H9 (cell line): ENCODE results near the gene IPO9. TPM values are rescaled to one million over a fixed set of nuclear protein-coding genes. Genes with fewer than 3 reads are reported as not detected.

ENCODE experiments used
- DNase-seq: peaks from one replicate; pipeline ENCODE4 v3.0.0-alpha.2; 2017
- H2AFZ ChIP-seq: one replicate; pipeline ENCODE4 v1.6.1; 2013; ENCODE audit warnings: mild to moderate bottlenecking, low read length, control low read depth, moderate library complexity
- H2AK5ac ChIP-seq: 2 replicates; pipeline ENCODE4 v1.6.1; 2013; ENCODE audit warnings: low read length, control low read depth, mixed read lengths; ENCODE audit not compliant: insufficient read length
- H2BK120ac ChIP-seq: one replicate; pipeline ENCODE4 v1.6.1; 2013; ENCODE audit warnings: low read depth, mild to moderate bottlenecking, low read length, control low read depth, inconsistent platforms; ENCODE audit not compliant: poor library complexity, severe bottlenecking
- H2BK12ac ChIP-seq: 2 replicates; pipeline ENCODE4 v1.6.1; 2013; ENCODE audit warnings: low read length, control low read depth, mixed read lengths, low read depth; ENCODE audit not compliant: insufficient read length
- H2BK15ac ChIP-seq: 2 replicates; pipeline ENCODE4 v1.6.1; 2013; ENCODE audit warnings: low read depth, low read length, control low read depth
- H2BK20ac ChIP-seq: one replicate; pipeline ENCODE4 v1.6.1; 2013; ENCODE audit warnings: low read depth, mild to moderate bottlenecking, low read length, control low read depth, inconsistent platforms; ENCODE audit not compliant: poor library complexity, severe bottlenecking
- H2BK5ac ChIP-seq: 2 replicates; pipeline ENCODE4 v1.6.1; 2013; ENCODE audit warnings: low read length, control low read depth, mixed read lengths; ENCODE audit not compliant: insufficient read length
- H3K14ac ChIP-seq: 2 replicates; pipeline ENCODE4 v1.6.1; 2013; ENCODE audit warnings: low read length, control low read depth; ENCODE audit not compliant: insufficient read depth
- H3K18ac ChIP-seq: 2 replicates; pipeline ENCODE4 v1.6.1; 2013; ENCODE audit warnings: low read depth, mild to moderate bottlenecking, mixed read lengths, low read length, control low read depth; ENCODE audit not compliant: insufficient read length
- H3K23ac ChIP-seq: 2 replicates; pipeline ENCODE4 v1.6.1; 2013; ENCODE audit warnings: low read length, control low read depth, mixed read lengths, low read depth; ENCODE audit not compliant: insufficient read length
- H3K23me2 ChIP-seq: 2 replicates; pipeline ENCODE4 v1.6.1; 2013; ENCODE audit warnings: low read depth, mild to moderate bottlenecking, mixed read lengths, low read length, control low read depth; ENCODE audit not compliant: insufficient read length, poor library complexity, severe bottlenecking
- H3K27ac ChIP-seq: 2 replicates; pipeline ENCODE4 v1.5.1; 2013; ENCODE audit warnings: low read length, control low read depth, mixed read lengths, low read depth; ENCODE audit not compliant: insufficient read length
- H3K27me3 ChIP-seq: 2 replicates; pipeline ENCODE4 v1.6.1; 2013; ENCODE audit warnings: low read length, control low read depth, inconsistent platforms; ENCODE audit not compliant: insufficient read depth
- H3K4ac ChIP-seq: 2 replicates; pipeline ENCODE4 v1.6.1; 2013; ENCODE audit warnings: low read depth, mild to moderate bottlenecking, control low read depth, inconsistent platforms, low read length, moderate library complexity
- H3K4me1 ChIP-seq: 2 replicates; pipeline ENCODE4 v1.6.1; 2013; ENCODE audit warnings: low read length, control low read depth, inconsistent platforms; ENCODE audit not compliant: insufficient read depth
- H3K4me2 ChIP-seq: 2 replicates; pipeline ENCODE4 v1.6.1; 2013; ENCODE audit warnings: low read length, control low read depth, mixed read lengths; ENCODE audit not compliant: insufficient read length, insufficient read depth
- H3K56ac ChIP-seq: 2 replicates; pipeline ENCODE4 v1.6.1; 2013; ENCODE audit warnings: low read depth, mild to moderate bottlenecking, mixed read lengths, low read length, control low read depth; ENCODE audit not compliant: insufficient read length
- H3K79me1 ChIP-seq: 2 replicates; pipeline ENCODE4 v1.6.1; 2013; ENCODE audit warnings: low read depth, mild to moderate bottlenecking, moderate library complexity, low read length, control low read depth, inconsistent platforms; ENCODE audit not compliant: insufficient read depth, poor library complexity, severe bottlenecking
- H3K79me2 ChIP-seq: 2 replicates; pipeline ENCODE4 v1.6.1; 2013; ENCODE audit warnings: low read length, control low read depth, inconsistent platforms; ENCODE audit not compliant: insufficient read depth
- H3K9ac ChIP-seq: 2 replicates; pipeline ENCODE4 v1.6.1; 2013; ENCODE audit warnings: low read length, control low read depth, mixed read lengths; ENCODE audit not compliant: insufficient read length; ENCODE audit errors: extremely low read depth
- H3K9me3 ChIP-seq: one replicate; pipeline ENCODE4 v1.6.1; 2013; ENCODE audit warnings: low read depth, low read length, inconsistent platforms; ENCODE audit not compliant: control insufficient read depth
- H3T11ph ChIP-seq: one replicate; pipeline ENCODE4 v1.6.1; 2013; ENCODE audit warnings: mild to moderate bottlenecking, low read length, control low read depth, inconsistent platforms
- H4K20me1 ChIP-seq: one replicate; pipeline ENCODE4 v1.6.1; 2013; ENCODE audit not compliant: control insufficient read depth, insufficient read length, insufficient read depth
- H4K5ac ChIP-seq: 2 replicates; pipeline ENCODE4 v1.6.1; 2013; ENCODE audit warnings: low read depth, mild to moderate bottlenecking, mixed read lengths, low read length, control low read depth; ENCODE audit not compliant: insufficient read length
- H4K8ac ChIP-seq: replicated peaks from 2 replicates; pipeline ENCODE4 v1.6.1; 2013; ENCODE audit warnings: low read length, control low read depth, mixed read lengths, low read depth; ENCODE audit not compliant: insufficient read length
- H4K91ac ChIP-seq: 2 replicates; pipeline ENCODE4 v1.6.1; 2013; ENCODE audit warnings: low read depth, mild to moderate bottlenecking, moderate library complexity, mixed read lengths, low read length, control low read depth; ENCODE audit not compliant: insufficient read length
- H3K27ac Mint-ChIP-seq, 3 experiments: 2 replicates in 2 of 3; 3 replicates in 1 of 3; pipeline ENCODE4 v1.8.0; 2020 to 2021; ENCODE audit warnings: mixed read lengths in 3 of 3, mild to moderate bottlenecking in 1 of 3, moderate library complexity in 1 of 3
- H3K27me3 Mint-ChIP-seq: 2 replicates; pipeline ENCODE4 v1.8.0; 2021; ENCODE audit warnings: low read depth, mild to moderate bottlenecking, moderate library complexity, mixed read lengths
- H3K36me3 Mint-ChIP-seq, 3 experiments: 2 replicates in 2 of 3; 3 replicates in 1 of 3; pipeline ENCODE4 v1.8.0; 2020 to 2021; ENCODE audit warnings: low read depth in 3 of 3, mixed read lengths in 3 of 3; ENCODE audit not compliant: insufficient read depth in 1 of 3
- H3K4me1 Mint-ChIP-seq, 2 experiments: 2 replicates each; pipeline ENCODE4 v1.8.0; 2020; ENCODE audit warnings: mixed read lengths in 2 of 2
- H3K4me3 Mint-ChIP-seq, 2 experiments: 2 replicates in 1 of 2; 3 replicates in 1 of 2; pipeline ENCODE4 v1.8.0; 2020 to 2021; ENCODE audit warnings: mild to moderate bottlenecking in 2 of 2, mixed read lengths in 2 of 2, moderate library complexity in 1 of 2
- H3K9me3 Mint-ChIP-seq, 2 experiments: 2 replicates in 1 of 2; 3 replicates in 1 of 2; pipeline ENCODE4 v1.8.0; 2020; ENCODE audit warnings: mild to moderate bottlenecking in 2 of 2, mixed read lengths in 2 of 2, moderate library complexity in 1 of 2
- whole genome bisulfite sequencing: extraction: QIAGEN DNeasy Blood & Tissue Kit; methylation state at CpG from one replicate; pipeline ENCODE4 v1.1.7; 2013; ENCODE audit warnings: missing lambda C conversion rate, low lambda C conversion rate, mixed read lengths; ENCODE audit not compliant: insufficient read length; ENCODE audit errors: extremely low coverage; 5-methylcytosine and 5-hydroxymethylcytosine counted together
- total RNA-seq: library from RNA; stranded (reverse); gene quantifications from 2 replicates; pipeline ENCODE4 v1.2.1, GENCODE V29; 2021
- TF ChIP-seq, protein P1 (sequence below): fragments of 200-600 bp; sonication (generic); conservative IDR thresholded peaks from 3 replicates; pipeline ENCODE4 v1.8.0; 2021; ENCODE audit warnings: antibody characterized with exemption, mild to moderate bottlenecking

IPO9 gene
- total RNA-seq, 1 experiment from 2014 or later: 104 TPM

DNA sequence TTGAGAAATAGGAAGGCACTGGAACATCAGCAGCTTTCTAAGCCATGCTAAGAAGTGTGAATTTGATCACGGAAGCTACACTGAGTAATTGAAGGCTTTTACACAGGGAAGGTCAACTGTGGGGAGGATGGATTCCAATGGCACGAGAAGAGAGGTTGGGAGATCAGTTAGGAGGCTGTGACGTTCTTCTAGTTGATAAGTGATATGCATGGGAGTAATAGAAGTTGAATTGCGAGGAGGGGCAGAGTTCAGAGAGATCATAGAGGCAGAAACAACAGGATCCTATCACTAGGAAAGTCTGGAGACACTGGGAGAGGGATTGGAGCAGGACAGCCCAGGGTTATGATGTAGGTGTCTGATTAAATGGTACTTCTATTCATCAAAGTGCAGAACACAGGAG, 101.2 kb downstream of the IPO9 start:
- no CpG with 5 or more reads among the region's 4 CpGs for WGBS
- no peak overlapping the region for H2BK20ac ChIP-seq
- no peaks in the 10 kb centered on the region for H3K79me2 ChIP-seq

More for the DNA sequence above, 101.2 kb downstream of the IPO9 start:
- Histone ChIP-seq H3K79me1 (no peaks in the 10 kb centered on the region), H3T11ph (no peak overlapping the region), H4K91ac (no peak overlapping the region), H2BK5ac (no peak overlapping the region), H3K14ac (no peak overlapping the region), H3K27me3 (no peaks in the 10 kb centered on the region), H3K23me2 (no peaks in the 10 kb centered on the region), H2BK12ac (no peak overlapping the region), H4K20me1 (no peaks in the 10 kb centered on the region), H4K5ac (no peak overlapping the region), H3K4me2 (no peak overlapping the region), H3K27ac (no peak overlapping the region), H2BK120ac (no peak overlapping the region), H2AK5ac (no peak overlapping the region), H2BK15ac (no peak overlapping the region), H3K56ac (no peak overlapping the region), H3K4me1 (no peaks in the 10 kb centered on the region), H4K8ac (no peak overlapping the region), H3K9ac (no peak overlapping the region), H3K9me3 (no peaks in the 10 kb centered on the region), H3K4ac (no peak overlapping the region), H2AFZ (no peak overlapping the region), H3K18ac (no peak overlapping the region), H3K23ac (no peak overlapping the region)
- Mint-ChIP-seq H3K36me3 (no peaks in the 10 kb centered on the region), H3K9me3 (no peaks in the 10 kb centered on the region), H3K4me3 (no peak overlapping the region), H3K4me1 (no peaks in the 10 kb centered on the region), H3K27me3 (peaks cover 2% of the 10 kb centered on the region; the same call in 1 of the 2 replicates), H3K27ac (no peak overlapping the region)
- TF ChIP-seq, protein P1, sequence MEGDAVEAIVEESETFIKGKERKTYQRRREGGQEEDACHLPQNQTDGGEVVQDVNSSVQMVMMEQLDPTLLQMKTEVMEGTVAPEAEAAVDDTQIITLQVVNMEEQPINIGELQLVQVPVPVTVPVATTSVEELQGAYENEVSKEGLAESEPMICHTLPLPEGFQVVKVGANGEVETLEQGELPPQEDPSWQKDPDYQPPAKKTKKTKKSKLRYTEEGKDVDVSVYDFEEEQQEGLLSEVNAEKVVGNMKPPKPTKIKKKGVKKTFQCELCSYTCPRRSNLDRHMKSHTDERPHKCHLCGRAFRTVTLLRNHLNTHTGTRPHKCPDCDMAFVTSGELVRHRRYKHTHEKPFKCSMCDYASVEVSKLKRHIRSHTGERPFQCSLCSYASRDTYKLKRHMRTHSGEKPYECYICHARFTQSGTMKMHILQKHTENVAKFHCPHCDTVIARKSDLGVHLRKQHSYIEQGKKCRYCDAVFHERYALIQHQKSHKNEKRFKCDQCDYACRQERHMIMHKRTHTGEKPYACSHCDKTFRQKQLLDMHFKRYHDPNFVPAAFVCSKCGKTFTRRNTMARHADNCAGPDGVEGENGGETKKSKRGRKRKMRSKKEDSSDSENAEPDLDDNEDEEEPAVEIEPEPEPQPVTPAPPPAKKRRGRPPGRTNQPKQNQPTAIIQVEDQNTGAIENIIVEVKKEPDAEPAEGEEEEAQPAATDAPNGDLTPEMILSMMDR: no peak
- no peak for DNase-seq
